Natural killer cell (primary cell): ENCODE data around the gene HOXB6. TPM values are rescaled to one million over a fixed set of nuclear protein-coding genes. Genes with fewer than 3 reads are reported as not detected.

Source experiments
- ATAC-seq, 3 donors: fragments of 150-1000 bp in 2 of 3; fragments of 200-7000 bp in 1 of 3; cut with Tn5 transposase; 1 replicate in 1 of 3; 2 replicates in 2 of 3; pipeline ENCODE4 v1.10.0; 2021; ENCODE audit warnings: mild to moderate bottlenecking in 2 of 3, moderate library complexity in 2 of 3
- DNase-seq, 2 donors: peaks; one replicate each; pipeline versions ENCODE4 v3.0.0 to v3.0.0-alpha.2; 2013 to 2021; ENCODE audit warnings: mixed read lengths in 1 of 2
- H3K27ac ChIP-seq: one replicate; pipeline ENCODE4 v1.5.1; 2013; ENCODE audit warnings: mild to moderate bottlenecking, low read length
- H3K27me3 ChIP-seq: one replicate; pipeline ENCODE4 v1.6.1; 2013; ENCODE audit warnings: low read length; ENCODE audit not compliant: control insufficient read depth, insufficient read depth
- H3K36me3 ChIP-seq: one replicate; pipeline ENCODE4 v1.6.1; 2013; ENCODE audit warnings: low read length; ENCODE audit not compliant: control insufficient read depth, insufficient read depth
- H3K4me1 ChIP-seq: one replicate; pipeline ENCODE4 v1.6.1; 2013; ENCODE audit warnings: low read length; ENCODE audit not compliant: control insufficient read depth, insufficient read depth
- H3K4me3 ChIP-seq: one replicate; pipeline ENCODE4 v1.5.1; 2013; ENCODE audit warnings: low read length
- H3K9me3 ChIP-seq: one replicate; pipeline ENCODE4 v1.6.1; 2013; ENCODE audit warnings: low read length; ENCODE audit not compliant: control insufficient read depth, insufficient read depth
- H3K27ac Mint-ChIP-seq, 2 donors: one replicate each; pipeline ENCODE4 v1.8.0; 2022; ENCODE audit warnings: mild to moderate bottlenecking in 2 of 2, mixed read lengths in 2 of 2, moderate library complexity in 1 of 2
- H3K27me3 Mint-ChIP-seq, 2 donors: one replicate each; pipeline ENCODE4 v1.8.0; 2022; ENCODE audit warnings: low read depth in 2 of 2, mixed read lengths in 2 of 2
- H3K36me3 Mint-ChIP-seq: one replicate; pipeline ENCODE4 v1.8.0; 2022; ENCODE audit warnings: mixed read lengths
- H3K4me1 Mint-ChIP-seq, 2 donors: one replicate each; pipeline ENCODE4 v1.8.0; 2022; ENCODE audit warnings: mixed read lengths in 2 of 2
- H3K4me3 Mint-ChIP-seq: one replicate; pipeline ENCODE4 v1.8.0; 2022; ENCODE audit warnings: mild to moderate bottlenecking, moderate library complexity, mixed read lengths
- H3K9me3 Mint-ChIP-seq, 2 donors: one replicate each; pipeline ENCODE4 v1.8.0; 2022; ENCODE audit warnings: mixed read lengths in 2 of 2
- WGBS: methylation state at CpG from one replicate; pipeline ENCODE4 v1.1.7; 2013; ENCODE audit warnings: missing lambda C conversion rate; ENCODE audit not compliant: insufficient coverage; 5-methylcytosine and 5-hydroxymethylcytosine counted together
- intact Hi-C: fragments of 100-400 bp; cut with micrococcal nuclease; formaldehyde crosslinking; loops from one replicate; pipeline ENCODE4 v1.14.2; 2022
- total RNA-seq, 4 donors: library from RNA; stranded (reverse); fragments of 120-200 nt in 1 of 4; gene quantifications; one replicate each; pipeline versions ENCODE4 v1.2.3 to v1.2.4, GENCODE V29; 2013 to 2022
- TF ChIP-seq, protein P1 (sequence below): fragments of 200-600 bp; IDR thresholded peaks from one replicate; pipeline ENCODE4 v1.8.0; 2022; ENCODE audit warnings: antibody characterized with exemption

The HOXB6 gene
- total RNA-seq, 3 donors from 2014 or later (not counting 1 experiment from before 2014, with no cell fraction given) = not detected

DNA sequence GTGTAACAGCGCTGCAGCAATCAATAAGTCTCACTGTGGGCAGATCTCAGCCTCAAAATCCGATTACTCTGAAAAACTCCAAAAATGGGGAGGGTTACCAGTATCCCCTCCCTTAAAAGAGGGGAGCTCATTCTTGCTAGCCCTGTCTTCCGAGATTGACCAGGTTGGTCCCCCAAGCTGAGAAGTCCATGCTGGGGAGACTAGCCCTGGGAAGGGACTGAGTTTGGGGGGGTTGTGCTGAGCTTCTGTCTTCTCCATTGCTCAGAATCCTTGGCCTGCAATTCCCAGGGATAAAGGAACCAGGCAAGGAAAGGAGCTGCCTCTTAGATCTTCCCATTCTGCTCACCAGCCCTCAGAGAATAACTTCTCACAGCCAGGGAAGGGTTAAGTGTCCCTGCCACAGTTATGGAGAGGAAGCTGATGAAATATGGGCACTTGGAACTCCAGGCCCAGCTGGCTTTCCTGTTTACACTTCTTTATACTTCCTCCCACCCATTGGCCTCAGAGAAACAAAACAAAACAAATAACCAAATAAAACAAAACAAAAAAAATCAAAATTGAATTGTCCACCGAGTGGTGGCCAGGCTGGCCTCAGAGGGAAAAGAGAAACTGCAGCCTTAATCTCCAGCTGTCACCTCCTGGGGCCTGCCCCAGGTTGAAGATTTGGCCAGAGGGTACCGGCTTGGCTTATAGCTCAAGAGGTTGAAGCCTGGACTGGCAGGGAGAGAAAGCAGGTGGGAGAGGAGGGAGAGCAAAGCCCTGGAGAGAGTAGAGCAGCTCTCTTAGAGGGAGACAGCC, 17.3 kb downstream of the HOXB6 start:
- Mint-ChIP-seq H3K27me3 (peaks cover 78 to 81% of the 10 kb centered on the region in 2 donors), H3K36me3 (no peaks in the 10 kb centered on the region), H3K27ac (no peak overlapping the region), H3K4me3 (peak overlapping the region; percentile 49), H3K4me1 (peaks cover 27 to 39% of the 10 kb centered on the region in 2 donors), H3K9me3 (no peaks in the 10 kb centered on the region)
- intact Hi-C loops = no loop called here
- WGBS = 64% methylated on average over 4 of the region's 5 CpGs
- Histone ChIP-seq H3K9me3 (no peaks in the 10 kb centered on the region), H3K27me3 (peaks cover 45% of the 10 kb centered on the region), H3K4me3 (no peak overlapping the region), H3K27ac (no peak overlapping the region), H3K36me3 (no peaks in the 10 kb centered on the region), H3K4me1 (peaks cover 25% of the 10 kb centered on the region)
- peak in 1 of 2 donors; percentile 8 for DNase-seq
- TF ChIP-seq, protein P1, sequence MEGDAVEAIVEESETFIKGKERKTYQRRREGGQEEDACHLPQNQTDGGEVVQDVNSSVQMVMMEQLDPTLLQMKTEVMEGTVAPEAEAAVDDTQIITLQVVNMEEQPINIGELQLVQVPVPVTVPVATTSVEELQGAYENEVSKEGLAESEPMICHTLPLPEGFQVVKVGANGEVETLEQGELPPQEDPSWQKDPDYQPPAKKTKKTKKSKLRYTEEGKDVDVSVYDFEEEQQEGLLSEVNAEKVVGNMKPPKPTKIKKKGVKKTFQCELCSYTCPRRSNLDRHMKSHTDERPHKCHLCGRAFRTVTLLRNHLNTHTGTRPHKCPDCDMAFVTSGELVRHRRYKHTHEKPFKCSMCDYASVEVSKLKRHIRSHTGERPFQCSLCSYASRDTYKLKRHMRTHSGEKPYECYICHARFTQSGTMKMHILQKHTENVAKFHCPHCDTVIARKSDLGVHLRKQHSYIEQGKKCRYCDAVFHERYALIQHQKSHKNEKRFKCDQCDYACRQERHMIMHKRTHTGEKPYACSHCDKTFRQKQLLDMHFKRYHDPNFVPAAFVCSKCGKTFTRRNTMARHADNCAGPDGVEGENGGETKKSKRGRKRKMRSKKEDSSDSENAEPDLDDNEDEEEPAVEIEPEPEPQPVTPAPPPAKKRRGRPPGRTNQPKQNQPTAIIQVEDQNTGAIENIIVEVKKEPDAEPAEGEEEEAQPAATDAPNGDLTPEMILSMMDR = no peak
- ATAC-seq = no peak

DNA sequence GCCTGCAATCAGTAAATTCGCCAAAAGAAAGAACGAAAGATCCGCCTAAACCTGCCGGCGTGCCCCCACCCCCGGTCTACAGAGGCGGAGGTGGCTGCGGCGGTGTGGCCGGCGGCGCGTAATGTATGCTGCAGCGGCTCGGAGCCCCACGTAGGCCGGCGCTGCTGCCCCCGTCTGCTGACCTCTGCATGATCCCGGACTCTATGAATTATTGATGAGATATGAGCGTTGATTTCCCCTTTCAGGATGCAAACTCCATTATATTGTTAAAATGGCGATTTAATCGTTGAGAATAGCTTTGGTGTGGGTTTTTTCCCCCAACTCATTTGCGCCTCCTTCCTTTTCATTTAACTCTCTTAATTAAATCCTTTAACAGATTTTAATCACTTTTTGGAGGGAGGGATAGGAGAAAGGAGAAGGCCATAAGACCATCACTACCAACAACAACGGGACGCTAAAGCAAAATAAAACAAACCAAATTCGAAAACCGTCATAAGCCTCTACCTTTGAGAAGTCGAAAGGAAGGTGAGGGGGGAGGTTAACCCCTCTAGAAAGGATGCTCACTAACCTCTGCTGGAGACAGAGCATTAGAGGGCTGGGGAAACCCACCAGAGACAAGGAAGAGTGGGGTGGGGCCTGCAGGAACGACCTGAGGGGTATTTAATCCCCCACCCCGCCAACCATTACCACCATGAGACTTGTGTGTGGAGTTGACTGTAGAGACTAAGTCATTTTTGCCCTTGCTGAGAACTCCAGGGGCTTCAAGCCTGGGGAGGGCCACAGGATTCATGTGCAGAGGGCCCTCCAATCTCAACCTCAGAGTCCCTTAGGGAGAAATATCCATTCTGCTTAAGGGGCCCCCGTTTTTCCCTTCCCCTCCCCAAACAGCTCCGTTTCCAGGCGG, 18.2 kb downstream of the HOXB6 start:
- Mint-ChIP-seq H3K36me3 (no peaks in the 10 kb centered on the region), H3K27me3 (peaks cover 71 to 80% of the 10 kb centered on the region in 2 donors), H3K9me3 (no peaks in the 10 kb centered on the region), H3K27ac (peak overlapping the region; percentile 83 to 92), H3K4me1 (peaks cover 29 to 44% of the 10 kb centered on the region in 2 donors), H3K4me3 (peak overlapping the region; percentile 97)
- TF ChIP-seq, protein P1 = no peak
- peak overlapping the region; percentile 52 for H3K4me3 ChIP-seq
- H3K4me1 ChIP-seq = peaks cover 27% of the 10 kb centered on the region
- peaks cover 47% of the 10 kb centered on the region for H3K27me3 ChIP-seq
- H3K36me3 ChIP-seq = no peaks in the 10 kb centered on the region
- intact Hi-C loops = no loop called here
- peak; percentile 56 to 60 for DNase-seq
- H3K27ac ChIP-seq = no peak overlapping the region
- peak in 2 of 3 donors; percentile 47 for ATAC-seq
- no peaks in the 10 kb centered on the region for H3K9me3 ChIP-seq
- 2% methylated on average over 21 of the region's 34 CpGs for WGBS

DNA sequence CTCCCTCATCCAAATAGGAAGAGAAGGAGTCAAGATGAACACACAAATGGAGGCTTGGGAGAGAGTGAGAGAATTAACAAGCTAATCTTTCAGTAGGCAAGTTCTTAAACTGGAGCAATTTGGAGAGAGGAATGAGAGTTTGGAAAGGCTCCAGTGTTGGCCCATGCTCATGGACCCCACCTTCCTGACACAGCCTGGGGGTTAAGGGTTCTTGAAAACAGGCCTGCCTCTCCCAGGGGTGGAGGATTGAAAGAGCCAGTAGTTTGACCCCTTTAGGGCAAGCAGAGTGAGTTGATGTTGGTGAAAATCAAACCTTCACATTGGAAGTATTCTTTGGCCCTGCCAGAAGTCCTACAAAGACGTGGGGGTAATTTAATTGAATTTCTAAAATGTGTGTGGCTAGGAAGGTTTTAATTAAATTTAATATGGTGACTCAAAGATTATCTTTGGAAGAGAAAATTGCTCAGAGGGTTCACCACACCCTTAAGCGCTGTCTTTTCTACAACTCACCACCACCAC, 20.5 kb downstream of the HOXB6 start:
- 83% methylated on average over 2 of the region's 2 CpGs for WGBS
- Mint-ChIP-seq H3K9me3 (no peaks in the 10 kb centered on the region), H3K27ac (peak overlapping the region in 1 of 2 donors; percentile 92), H3K36me3 (no peaks in the 10 kb centered on the region), H3K27me3 (peaks cover 68 to 83% of the 10 kb centered on the region in 2 donors), H3K4me1 (peaks cover 40 to 54% of the 10 kb centered on the region in 2 donors), H3K4me3 (peak overlapping the region; percentile 32)
- H3K36me3 ChIP-seq = no peaks in the 10 kb centered on the region
- peaks cover 59% of the 10 kb centered on the region for H3K27me3 ChIP-seq
- ATAC-seq (no peak), DNase-seq (peak in 1 of 2 donors; percentile 5)
- intact Hi-C loops = no loop called here
- H3K4me1 ChIP-seq = peaks cover 33% of the 10 kb centered on the region
- H3K27ac ChIP-seq = no peak overlapping the region
- H3K9me3 ChIP-seq = no peaks in the 10 kb centered on the region
- TF ChIP-seq, protein P1 = no peak
- H3K4me3 ChIP-seq = no peak overlapping the region
